Keratinocyte (primary cell): Measurements from ENCODE around the gene RANBP17. TPM values are rescaled to one million over a fixed set of nuclear protein-coding genes. Genes with fewer than 3 reads are reported as not detected.
A peak's percentile ranks its signal among the peaks of the same experiment; 100 is the strongest.

Experiments used
- DNase-seq: peaks from one replicate; pipeline ENCODE4 v3.0.0-alpha.2; 2011; ENCODE audit warnings: low read depth, missing footprints, low spot score
- FAIRE-seq: peaks from 2 replicates; lab custom pipeline; 2011; peaks lifted over from hg19 to GRCh38; lab: Jason Lieb, UNC
- H2AFZ ChIP-seq: 2 replicates; pipeline ENCODE4 v1.6.0; 2012; ENCODE audit warnings: low read length, control low read depth, inconsistent platforms; ENCODE audit not compliant: control insufficient read depth
- H3K27ac ChIP-seq: 2 replicates; pipeline ENCODE4 v1.5.1; 2011; ENCODE audit warnings: low read length; ENCODE audit not compliant: control insufficient read depth, insufficient read depth
- H3K27me3 ChIP-seq: 3 replicates; pipeline ENCODE4 v1.6.0; 2011; ENCODE audit warnings: low read length; ENCODE audit not compliant: control insufficient read depth, insufficient read depth; ENCODE audit errors: extremely low read depth
- H3K36me3 ChIP-seq, 2 experiments: 2 replicates in 1 of 2; 3 replicates in 1 of 2; pipeline ENCODE4 v1.5.1; 2011; ENCODE audit warnings: low read length in 2 of 2, mild to moderate bottlenecking in 1 of 2; ENCODE audit not compliant: control insufficient read depth in 2 of 2, insufficient read depth in 2 of 2; ENCODE audit errors: extremely low read depth in 1 of 2
- H3K4me1 ChIP-seq: 3 replicates; pipeline ENCODE4 v1.5.1; 2011; ENCODE audit warnings: low read length; ENCODE audit not compliant: control insufficient read depth, insufficient read depth; ENCODE audit errors: extremely low read depth
- H3K4me2 ChIP-seq: 3 replicates; pipeline ENCODE4 v1.6.0; 2011; ENCODE audit warnings: low read depth, low read length; ENCODE audit not compliant: control insufficient read depth, insufficient read depth; ENCODE audit errors: extremely low read depth
- H3K4me3 ChIP-seq, 3 experiments: fragments of 200-600 bp in 1 of 3; sonication (generic) in 1 of 3; 2 replicates in 2 of 3; 3 replicates in 1 of 3; pipeline ENCODE4 v1.5.1; 2011 to 2016; ENCODE audit warnings: low read length in 3 of 3, mild to moderate bottlenecking in 3 of 3, control low read depth in 2 of 3, inconsistent platforms in 1 of 3, low read depth in 1 of 3, mixed read lengths in 1 of 3, mixed run types in 1 of 3, moderate library complexity in 1 of 3; ENCODE audit not compliant: control insufficient read depth in 2 of 3, insufficient read depth in 2 of 3; ENCODE audit errors: extremely low read depth in 1 of 3
- H3K79me2 ChIP-seq: 2 replicates; pipeline ENCODE4 v1.6.0; 2012; ENCODE audit warnings: low read length; ENCODE audit not compliant: control insufficient read depth, insufficient read depth
- H3K9ac ChIP-seq: 3 replicates; pipeline ENCODE4 v1.6.0; 2011; ENCODE audit warnings: low read length; ENCODE audit not compliant: control insufficient read depth, insufficient read depth; ENCODE audit errors: extremely low read depth
- H3K9me1 ChIP-seq: 3 replicates; pipeline ENCODE4 v1.6.0; 2011; ENCODE audit warnings: low read length; ENCODE audit not compliant: control insufficient read depth, insufficient read depth; ENCODE audit errors: extremely low read depth
- H3K9me3 ChIP-seq: 2 replicates; pipeline ENCODE4 v1.5.1; 2012; ENCODE audit warnings: low read depth, low read length; ENCODE audit not compliant: control insufficient read depth
- H4K20me1 ChIP-seq: 3 replicates; pipeline ENCODE4 v1.6.0; 2011; ENCODE audit warnings: low read length; ENCODE audit not compliant: control insufficient read depth, insufficient read depth; ENCODE audit errors: extremely low read depth
- EZH2 ChIP-seq: IDR thresholded peaks from one replicate; pipeline ENCODE4 v1.6.1; 2012; ENCODE audit warnings: inconsistent platforms, mild to moderate bottlenecking, low read length, moderate library complexity
- dilution Hi-C: fragments of 300-500 bp; cut with MboI; formaldehyde crosslinking; loops from one replicate; pipeline ENCODE4 v1.7.0; 2020; ENCODE audit warnings: low sequenced_read_pairs; ENCODE audit not compliant: extremely low pct_ligation_motif_present
- polyA plus RNA-seq, 5 experiments: library from polyadenylated mRNA; depleted of rRNA in 3 of 5; stranded (reverse) in 3 of 5; stranded (forward) in 1 of 5; unstranded in 1 of 5; fragments of >200 nt; gene quantifications; 1 replicate in 1 of 5; 2 replicates in 3 of 5; 3 replicates in 1 of 5; pipeline versions ENCODE4 v1.2.1 to v1.2.3, GENCODE V29; 2011 to 2012; ENCODE audit warnings: missing spikeins in 2 of 5, low read depth in 1 of 5, low replicate concordance in 1 of 5
- TF ChIP-seq, protein P1 (sequence below), 3 experiments: IDR thresholded peaks in 1 of 3; conservative IDR thresholded peaks in 1 of 3; optimal IDR thresholded peaks in 1 of 3; 2 replicates in 2 of 3; 3 replicates in 1 of 3; pipeline versions ENCODE3 to v1.5.1; 2011; ENCODE audit warnings: low read length in 3 of 3, mild to moderate bottlenecking in 3 of 3, moderate library complexity in 2 of 3, control low read depth in 1 of 3, inconsistent platforms in 1 of 3; ENCODE audit not compliant: insufficient read depth in 2 of 3; ENCODE audit errors: extremely low read depth in 1 of 3

The RANBP17 gene
- polyA plus RNA-seq, 1 donor (not counting 4 experiments of a cell fraction or from before 2014, with no cell fraction given) = 0.97 TPM

DNA sequence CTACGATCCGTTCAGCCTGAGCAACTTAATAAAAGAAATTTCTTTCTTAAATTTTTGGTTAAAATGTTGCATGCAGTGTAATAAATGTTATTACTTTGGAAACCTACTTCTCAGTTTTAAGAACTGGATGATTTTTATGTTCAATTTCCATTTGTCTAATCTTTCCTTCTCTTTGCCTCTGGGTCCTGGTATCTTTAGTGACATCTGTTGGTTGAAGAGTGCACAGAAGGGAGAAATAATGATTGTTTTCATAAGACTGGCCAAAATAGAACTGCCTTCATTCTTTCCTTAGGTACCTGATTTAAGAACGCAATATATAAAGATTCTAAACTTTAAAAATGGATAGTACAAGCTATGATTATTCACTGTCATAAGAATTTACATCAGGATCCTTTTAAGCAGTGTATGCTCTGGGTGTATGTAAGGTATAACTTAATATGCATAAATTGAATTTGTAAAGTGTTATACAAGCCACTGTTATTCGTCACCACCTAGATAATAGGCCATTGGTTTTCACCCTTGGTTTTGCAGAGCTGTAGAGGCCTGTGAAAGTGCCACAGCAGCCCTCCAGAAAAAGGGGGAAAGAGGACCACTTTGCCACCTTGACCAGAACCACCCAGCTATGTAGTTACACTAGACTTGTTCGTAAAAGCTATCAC, 364.4 kb downstream of the RANBP17 start:
- DNase-seq = no peak
- Histone ChIP-seq H3K9me3 (no peaks in the 10 kb centered on the region), H3K4me1 (no peaks in the 10 kb centered on the region), H3K9me1 (no peaks in the 10 kb centered on the region), H3K27me3 (no peaks in the 10 kb centered on the region), H3K4me2 (no peak overlapping the region), H3K4me3 (no peak overlapping the region), H4K20me1 (no peaks in the 10 kb centered on the region), H3K9ac (no peak overlapping the region), H3K27ac (no peak overlapping the region), H3K79me2 (no peaks in the 10 kb centered on the region), H3K36me3 (no peaks in the 10 kb centered on the region), H2AFZ (no peak overlapping the region)
- TF ChIP-seq, protein P1, sequence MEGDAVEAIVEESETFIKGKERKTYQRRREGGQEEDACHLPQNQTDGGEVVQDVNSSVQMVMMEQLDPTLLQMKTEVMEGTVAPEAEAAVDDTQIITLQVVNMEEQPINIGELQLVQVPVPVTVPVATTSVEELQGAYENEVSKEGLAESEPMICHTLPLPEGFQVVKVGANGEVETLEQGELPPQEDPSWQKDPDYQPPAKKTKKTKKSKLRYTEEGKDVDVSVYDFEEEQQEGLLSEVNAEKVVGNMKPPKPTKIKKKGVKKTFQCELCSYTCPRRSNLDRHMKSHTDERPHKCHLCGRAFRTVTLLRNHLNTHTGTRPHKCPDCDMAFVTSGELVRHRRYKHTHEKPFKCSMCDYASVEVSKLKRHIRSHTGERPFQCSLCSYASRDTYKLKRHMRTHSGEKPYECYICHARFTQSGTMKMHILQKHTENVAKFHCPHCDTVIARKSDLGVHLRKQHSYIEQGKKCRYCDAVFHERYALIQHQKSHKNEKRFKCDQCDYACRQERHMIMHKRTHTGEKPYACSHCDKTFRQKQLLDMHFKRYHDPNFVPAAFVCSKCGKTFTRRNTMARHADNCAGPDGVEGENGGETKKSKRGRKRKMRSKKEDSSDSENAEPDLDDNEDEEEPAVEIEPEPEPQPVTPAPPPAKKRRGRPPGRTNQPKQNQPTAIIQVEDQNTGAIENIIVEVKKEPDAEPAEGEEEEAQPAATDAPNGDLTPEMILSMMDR (optimal IDR thresholded peaks at IDR 0.05 in 1 of 3, IDR thresholded peaks at IDR 0.05 in 1 of 3, conservative IDR thresholded peaks at IDR 0.05 in 1 of 3; ENCODE audit: extremely low read depth in 1 of 3, insufficient read depth in 2 of 3, low read length in 3 of 3) = peak in 1 of 3 experiments; percentile 9
- no peak for TF ChIP-seq EZH2
- no peak for FAIRE-seq
- dilution Hi-C loops = no loop called here

GRCh38 chr5:171226864-171227263, 365.0 kb downstream of the RANBP17 start:
- dilution Hi-C loops = no loop called here
- H3K27me3 ChIP-seq = no peaks in the 10 kb centered on the region

More at GRCh38 chr5:171226864-171227263, 365.0 kb downstream of the RANBP17 start:
- Histone ChIP-seq H3K36me3 (no peaks in the 10 kb centered on the region), H3K4me2 (no peak overlapping the region), H3K4me3 (no peak overlapping the region), H3K9me3 (no peaks in the 10 kb centered on the region), H3K9ac (no peak overlapping the region), H2AFZ (no peak overlapping the region), H3K4me1 (no peaks in the 10 kb centered on the region), H4K20me1 (no peaks in the 10 kb centered on the region), H3K9me1 (no peaks in the 10 kb centered on the region), H3K79me2 (no peaks in the 10 kb centered on the region), H3K27ac (no peak overlapping the region)
- DNase-seq (no peak), FAIRE-seq (no peak)
- no peak for TF ChIP-seq EZH2
- TF ChIP-seq, protein P1 (optimal IDR thresholded peaks at IDR 0.05 in 1 of 3, IDR thresholded peaks at IDR 0.05 in 1 of 3, conservative IDR thresholded peaks at IDR 0.05 in 1 of 3; ENCODE audit: extremely low read depth in 1 of 3, insufficient read depth in 2 of 3, low read length in 3 of 3) = no peak
